Astrocyte (in vitro differentiated cells and primary cell): ENCODE measurements around the gene CEACAM1.

Experiments
- EZH2 ChIP-seq: IDR thresholded peaks from 2 replicates; pipeline ENCODE4 v1.6.1; 2012; ENCODE audit warnings: mild to moderate bottlenecking, low read length, inconsistent platforms; ENCODE audit not compliant: insufficient read depth
- TF ChIP-seq, protein P1 (sequence below): IDR thresholded peaks from 2 replicates; pipeline ENCODE4 v1.5.1; 2011; ENCODE audit warnings: low read depth, mild to moderate bottlenecking, inconsistent platforms, low read length, moderate library complexity; ENCODE audit not compliant: insufficient read depth

DNA sequence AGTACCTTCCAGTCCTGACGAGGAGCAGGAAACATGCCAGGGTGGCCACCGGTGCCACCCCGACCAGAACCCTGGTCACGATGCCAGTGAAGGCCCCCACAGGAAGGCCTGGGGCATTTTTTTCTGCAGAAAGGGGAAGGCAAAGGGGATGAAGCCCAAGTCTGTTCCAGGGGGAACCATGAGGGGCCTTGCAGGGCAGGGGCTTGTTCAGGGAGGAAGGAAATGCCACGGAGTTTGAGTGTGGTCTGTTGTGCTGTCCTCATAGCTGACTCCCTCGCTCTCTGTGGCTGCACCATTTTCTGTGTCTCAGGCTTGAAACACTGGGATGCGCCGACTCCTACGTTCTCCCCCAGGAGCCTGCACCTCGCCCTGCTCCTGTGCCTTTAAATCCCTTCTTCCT, 27.5 kb upstream of the CEACAM1 start:
- TF ChIP-seq, protein P1, sequence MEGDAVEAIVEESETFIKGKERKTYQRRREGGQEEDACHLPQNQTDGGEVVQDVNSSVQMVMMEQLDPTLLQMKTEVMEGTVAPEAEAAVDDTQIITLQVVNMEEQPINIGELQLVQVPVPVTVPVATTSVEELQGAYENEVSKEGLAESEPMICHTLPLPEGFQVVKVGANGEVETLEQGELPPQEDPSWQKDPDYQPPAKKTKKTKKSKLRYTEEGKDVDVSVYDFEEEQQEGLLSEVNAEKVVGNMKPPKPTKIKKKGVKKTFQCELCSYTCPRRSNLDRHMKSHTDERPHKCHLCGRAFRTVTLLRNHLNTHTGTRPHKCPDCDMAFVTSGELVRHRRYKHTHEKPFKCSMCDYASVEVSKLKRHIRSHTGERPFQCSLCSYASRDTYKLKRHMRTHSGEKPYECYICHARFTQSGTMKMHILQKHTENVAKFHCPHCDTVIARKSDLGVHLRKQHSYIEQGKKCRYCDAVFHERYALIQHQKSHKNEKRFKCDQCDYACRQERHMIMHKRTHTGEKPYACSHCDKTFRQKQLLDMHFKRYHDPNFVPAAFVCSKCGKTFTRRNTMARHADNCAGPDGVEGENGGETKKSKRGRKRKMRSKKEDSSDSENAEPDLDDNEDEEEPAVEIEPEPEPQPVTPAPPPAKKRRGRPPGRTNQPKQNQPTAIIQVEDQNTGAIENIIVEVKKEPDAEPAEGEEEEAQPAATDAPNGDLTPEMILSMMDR = no peak
- no peak for TF ChIP-seq EZH2
